ENCODE measurements around the gene H19.

H19 gene

DNA sequence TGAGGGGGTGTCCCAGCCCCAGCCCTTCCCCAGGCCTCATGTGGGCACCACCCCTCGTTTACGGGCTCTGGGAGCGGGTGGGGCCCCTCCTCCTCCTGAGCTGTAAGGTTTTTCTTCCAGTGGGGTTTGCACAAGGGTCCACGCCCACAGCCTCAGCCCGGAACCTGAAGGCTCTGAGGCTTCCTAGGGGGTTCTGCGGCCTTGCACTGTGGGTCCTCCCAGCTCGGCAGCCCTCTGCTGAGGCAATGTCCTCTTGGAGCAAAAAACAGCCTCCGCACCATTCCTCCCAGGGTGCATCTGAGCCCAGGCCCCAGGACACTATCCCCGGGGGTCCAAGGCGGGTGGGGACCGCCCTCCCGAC lies 14.1 kb downstream of the H19 start:
- DNase-seq (ENCODE audit: low read depth, low spot score), result peak; percentile 4

DNA sequence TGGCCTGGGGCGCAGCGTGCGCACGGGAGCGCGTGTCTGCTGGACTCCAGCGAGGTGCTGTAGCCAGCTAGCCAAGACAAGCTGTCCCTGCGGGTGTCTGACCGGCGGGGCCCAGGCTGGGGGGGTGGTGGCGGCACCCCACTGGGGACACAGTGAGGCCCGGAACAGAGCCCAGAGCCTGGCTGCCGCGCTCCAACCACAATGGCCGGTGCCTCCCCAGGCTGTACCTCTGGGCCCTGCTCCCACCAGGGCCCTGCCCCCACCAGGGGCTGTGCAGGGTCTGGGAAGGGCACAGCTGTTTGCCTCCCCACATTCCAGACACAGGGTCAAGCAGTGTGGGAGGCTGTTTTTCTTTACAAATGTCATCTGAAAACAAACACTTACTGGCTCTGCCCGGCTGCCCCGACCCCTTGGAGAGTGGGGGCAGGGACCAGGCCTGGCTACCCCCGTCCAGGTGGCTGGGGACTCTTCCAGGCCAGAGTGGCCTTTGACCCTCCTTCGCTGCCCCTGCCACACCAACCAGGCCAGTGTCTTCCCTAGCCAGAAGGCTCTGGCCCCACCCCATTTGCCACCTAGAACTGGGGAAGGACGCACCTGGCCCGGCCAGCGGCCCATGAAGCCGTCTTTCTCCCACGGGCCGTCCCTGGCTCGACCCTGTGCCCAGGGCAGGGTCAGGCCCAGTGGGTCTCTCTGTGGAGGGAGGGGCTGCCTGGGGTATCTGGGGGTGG lies 14.6 kb downstream of the H19 start:
- DNase-seq (ENCODE audit: low read depth, low spot score), result no peak

DNA sequence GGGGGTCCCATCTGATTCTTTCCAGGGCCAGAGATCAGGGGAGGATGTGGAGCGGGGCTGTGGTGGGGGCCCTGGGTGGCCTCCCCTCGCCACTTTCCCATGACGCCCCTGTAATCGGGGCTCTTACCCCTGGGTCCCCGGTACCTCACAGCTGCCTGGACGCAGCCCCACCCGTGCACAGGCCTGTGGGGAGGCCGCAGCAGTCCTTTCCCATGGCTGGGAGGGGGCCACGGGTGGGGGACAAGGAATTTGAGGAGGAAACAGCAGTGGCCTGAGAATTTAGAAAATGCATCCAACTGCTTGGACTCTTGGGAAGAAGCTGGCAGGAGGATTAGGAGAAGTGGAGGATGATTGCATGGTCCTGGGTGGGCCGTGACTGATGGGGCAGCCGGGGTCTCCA lies 18.0 kb downstream of the H19 start:
- DNase-seq (ENCODE audit: low read depth, low spot score), result no peak

DNA sequence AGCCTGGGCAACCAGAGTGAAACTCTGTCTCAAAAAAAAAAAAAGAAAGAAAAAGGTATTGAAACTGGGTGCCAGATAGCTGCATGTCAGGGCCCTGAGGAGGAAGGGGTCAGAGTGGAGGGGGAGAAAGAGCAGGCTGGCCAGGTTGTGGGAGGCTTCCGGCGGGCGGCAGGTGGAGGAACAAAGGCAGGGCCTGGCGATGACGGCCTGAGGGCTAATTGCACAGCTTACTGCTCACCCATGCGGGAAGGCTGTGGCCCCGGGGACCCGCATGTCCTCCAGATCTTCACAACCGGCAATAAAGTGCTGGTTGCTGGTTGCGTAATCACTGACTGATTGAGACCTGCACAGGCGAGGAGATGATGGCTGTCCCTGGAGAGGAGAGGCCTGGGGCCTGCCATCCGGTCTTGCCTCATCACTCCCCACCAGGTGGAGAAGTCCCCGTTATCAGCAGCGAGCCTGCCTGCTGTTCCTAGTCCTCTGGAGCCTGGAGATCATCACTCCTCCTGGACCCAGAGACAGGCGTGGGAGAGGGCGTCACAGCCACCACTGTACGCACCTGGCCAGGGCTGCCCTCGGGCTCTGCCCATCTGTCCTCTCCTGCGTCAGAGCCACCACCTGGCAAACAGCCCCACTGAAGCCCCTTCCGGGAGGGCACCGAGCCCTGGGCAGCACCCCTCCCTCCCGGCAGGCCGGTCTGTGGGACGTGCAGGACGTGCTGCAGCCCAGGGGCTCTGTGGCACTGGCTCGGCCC lies 18.7 kb downstream of the H19 start:
- DNase-seq (ENCODE audit: low read depth, low spot score), result no peak

DNA sequence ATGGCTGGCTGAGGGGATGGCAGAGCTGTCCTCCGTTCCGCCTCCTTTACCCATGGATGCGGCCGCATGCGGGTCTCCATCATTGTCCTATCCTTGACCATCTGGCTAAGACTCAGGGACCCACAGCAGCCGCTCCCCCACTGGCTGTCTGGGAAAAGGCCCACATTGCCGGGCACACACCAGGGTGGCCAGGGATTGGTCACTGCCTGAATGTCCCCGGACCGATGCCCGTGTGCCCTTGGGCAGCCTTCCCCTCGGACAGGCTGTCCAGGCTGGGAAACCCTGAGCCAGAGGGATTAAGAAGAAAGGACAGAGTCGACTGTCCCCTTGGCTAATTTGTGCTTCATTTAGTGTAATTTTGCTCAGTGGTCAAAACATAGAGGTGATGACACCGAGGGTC lies 22.5 kb downstream of the H19 start:
- DNase-seq (ENCODE audit: low read depth, low spot score), result no peak

DNA sequence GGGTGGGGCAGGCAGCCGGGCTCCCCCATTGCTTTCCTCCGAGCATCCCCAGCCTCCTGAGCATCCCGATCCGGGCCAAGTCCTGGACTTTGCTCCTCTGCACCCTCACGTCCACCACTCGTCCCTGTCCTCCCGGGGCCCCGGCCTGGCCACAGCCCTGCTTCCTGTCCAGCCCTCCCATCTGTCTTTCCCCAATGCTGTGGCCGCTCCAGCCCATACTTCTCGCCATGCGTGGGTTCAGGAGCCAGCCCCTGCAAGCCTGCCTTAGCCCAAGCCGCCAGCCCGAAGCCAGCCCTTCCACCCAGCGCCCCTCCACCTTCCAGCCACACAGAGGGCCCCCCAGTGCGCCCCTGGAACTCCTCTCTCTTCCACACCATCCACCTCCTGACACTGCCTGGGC lies 26.7 kb downstream of the H19 start:
- DNase-seq (ENCODE audit: low read depth, low spot score), result peak; percentile 1

DNA sequence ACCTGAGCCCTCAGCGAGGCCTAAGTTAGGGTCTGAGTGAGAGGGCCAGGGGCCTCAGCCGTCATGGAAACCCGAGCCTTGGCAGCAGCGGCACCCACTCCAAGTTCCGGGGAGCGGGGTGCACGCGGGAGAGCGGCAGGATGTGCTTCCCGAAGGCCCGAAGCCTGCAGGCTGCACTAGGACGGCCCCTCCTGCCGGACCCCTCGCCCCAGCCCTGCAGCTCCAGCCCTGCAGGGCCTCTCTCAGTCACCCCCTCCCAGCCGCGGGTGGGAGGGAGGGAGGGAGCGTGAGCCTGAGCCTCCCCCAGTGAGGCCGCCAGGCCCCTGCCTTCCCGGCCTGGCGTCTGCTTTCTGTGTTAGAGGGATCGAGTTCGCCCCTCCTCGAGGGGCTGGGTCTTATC lies 27.9 kb downstream of the H19 start:
- DNase-seq (ENCODE audit: low read depth, low spot score), result no peak

DNA sequence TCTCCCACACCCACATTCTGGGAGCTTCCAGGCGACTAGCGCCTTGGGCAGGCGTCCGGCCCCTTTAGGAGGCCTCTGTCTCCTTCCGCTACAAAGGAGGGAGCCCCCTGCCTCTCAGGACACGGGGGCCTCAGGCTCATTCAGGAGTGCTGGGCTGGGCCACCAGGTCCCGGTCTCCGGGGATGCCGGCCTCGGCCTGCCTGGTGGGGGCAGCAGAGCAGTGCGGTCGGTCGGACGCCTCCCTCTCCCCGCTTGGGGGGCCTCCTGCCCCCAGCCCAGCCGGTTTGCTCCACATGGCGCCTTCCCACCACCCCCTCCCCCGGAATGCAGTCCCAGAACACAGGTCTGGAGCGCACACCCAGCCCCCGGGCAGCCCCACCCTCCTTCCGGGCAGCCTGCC lies 28.6 kb downstream of the H19 start:
- no peak for DNase-seq (ENCODE audit: low read depth, low spot score)

DNA sequence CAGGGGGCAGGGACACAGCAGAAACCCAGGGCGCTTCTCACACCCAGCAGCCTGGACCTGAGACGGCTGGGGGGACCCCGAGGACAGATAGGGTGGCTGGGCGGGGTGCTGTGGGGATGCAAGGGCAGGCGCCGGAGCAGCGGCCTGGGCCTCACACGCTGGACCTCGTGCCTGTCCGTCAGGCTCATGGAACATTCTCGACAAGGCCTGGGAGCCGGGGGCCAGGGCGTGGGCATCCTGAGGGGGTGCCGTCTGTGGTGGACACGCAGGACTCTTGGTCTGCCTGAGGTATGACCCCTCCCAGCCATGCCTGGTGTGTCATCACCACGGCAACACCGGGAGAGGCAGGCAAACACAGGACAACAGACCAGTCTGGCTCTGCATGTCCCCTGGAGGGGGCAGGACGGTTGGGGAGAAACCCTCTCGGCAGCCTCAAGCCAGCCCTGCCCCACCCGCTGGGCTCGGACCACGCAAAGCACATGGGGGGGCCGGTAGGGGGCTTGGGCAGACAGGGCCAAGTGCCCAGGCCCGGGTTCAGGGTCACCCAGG lies 29.1 kb downstream of the H19 start:
- DNase-seq (ENCODE audit: low read depth, low spot score), result no peak

DNA sequence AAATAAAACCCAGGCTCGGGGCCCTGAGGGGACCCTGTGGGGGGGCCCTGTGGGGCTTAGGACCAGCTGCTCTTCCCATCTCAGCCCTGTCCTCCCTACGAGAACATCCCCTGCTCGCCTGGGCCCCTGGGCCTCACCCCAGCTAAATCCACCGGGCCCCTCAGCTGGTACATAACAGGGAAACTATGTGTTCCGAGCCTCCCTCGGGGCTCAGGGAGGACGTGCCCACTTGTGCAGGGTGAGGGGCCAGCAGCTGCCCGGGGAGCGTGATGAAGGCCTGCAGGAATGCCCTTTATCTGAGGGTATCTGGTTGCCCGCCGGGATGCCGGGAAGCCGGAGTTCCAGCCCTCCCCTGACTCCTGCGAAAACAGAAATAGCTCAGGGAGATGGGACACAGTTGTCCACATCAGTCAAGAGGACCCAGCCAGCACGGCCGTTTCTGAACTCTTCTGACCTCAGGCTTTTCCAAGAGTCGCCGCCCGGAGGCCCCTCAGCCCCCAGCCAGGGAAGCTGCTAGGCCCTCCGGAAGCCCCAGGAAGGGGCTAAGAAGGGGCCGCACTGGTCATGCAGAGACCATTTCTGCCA lies 29.9 kb downstream of the H19 start:
- peak; percentile 8 for DNase-seq (ENCODE audit: low read depth, low spot score)

DNA sequence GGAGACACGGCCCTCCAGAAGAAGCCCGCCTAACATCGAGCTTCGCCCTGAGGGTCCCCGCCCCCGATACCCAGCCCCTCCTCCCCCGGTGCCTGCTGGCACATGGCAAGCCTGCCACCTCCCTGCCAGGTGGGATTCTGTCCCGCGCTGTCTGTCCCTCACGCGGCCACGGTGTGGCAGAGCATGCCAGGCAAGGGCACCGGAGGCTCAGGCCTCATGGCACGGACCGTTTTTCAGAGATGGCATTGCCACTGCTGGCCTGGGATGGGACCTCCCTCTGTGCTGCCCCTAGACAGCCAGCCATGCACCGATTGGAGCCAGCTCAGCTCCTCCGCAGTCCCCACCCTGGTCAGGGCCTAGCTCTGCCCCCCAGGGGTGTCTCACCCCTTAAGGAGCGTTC lies 31.1 kb downstream of the H19 start:
- DNase-seq (ENCODE audit: low read depth, low spot score), result no peak

DNA sequence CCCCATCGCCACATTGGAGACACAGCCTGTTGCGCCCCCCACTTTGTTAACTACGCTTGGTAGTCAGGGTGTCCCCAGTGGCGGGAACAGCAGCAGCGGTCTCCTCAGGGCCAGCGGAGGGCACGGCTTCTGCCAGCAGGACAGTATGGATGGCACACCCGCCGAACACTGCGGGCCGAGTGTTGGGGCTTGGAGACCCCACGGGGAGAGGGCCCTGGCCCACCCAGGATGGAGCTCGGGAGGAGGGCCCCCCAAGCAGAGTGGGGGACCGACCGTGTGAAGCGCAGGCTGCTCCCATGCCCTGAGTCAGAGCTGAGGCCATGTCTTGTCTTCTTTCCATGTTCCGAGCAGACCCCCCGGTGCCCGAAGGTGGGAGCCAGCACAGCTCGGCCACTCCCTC lies 32.7 kb downstream of the H19 start:
- DNase-seq (ENCODE audit: low read depth, low spot score), result no peak

DNA sequence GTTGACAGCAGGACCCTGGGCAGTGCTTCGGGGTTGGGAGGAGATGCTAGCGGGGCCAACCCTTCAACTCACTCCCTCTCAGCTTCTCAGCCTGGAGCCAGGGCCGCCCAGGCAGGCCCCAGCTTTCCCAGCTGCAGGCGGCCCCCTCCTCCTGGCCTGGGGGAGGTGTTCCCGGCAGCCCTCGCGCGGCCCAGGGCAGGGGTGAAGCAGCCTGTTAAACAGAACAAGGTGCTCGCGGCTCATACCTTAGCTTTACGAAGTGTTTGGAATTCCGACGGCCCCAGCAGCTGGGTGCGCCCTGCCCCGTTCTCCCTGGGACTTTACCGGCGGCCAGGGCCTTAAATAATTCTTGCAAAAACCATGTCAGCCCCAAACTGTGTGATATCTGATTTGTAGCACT lies 33.3 kb downstream of the H19 start:
- no peak for DNase-seq (ENCODE audit: low read depth, low spot score)

DNA sequence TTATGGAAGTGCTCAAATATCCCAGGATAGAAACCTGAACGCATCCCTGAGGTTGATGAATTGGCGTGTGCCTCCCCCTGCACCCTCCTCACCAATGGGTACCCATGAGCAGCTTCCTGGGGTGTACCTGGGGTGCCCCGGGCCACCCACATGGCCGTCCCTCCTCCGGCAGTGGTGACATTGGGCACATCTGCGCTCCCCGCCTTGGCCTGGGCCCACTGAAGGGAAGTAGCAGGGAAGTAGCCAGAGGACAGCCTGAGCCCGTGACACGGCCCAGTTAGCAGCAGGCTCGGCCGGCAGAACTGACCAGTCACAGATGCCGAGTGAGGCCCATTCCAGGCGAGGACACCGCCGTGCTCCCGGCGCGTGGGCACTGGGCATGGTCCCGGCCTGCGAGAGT lies 33.8 kb downstream of the H19 start:
- DNase-seq (ENCODE audit: low read depth, low spot score), result no peak

DNA sequence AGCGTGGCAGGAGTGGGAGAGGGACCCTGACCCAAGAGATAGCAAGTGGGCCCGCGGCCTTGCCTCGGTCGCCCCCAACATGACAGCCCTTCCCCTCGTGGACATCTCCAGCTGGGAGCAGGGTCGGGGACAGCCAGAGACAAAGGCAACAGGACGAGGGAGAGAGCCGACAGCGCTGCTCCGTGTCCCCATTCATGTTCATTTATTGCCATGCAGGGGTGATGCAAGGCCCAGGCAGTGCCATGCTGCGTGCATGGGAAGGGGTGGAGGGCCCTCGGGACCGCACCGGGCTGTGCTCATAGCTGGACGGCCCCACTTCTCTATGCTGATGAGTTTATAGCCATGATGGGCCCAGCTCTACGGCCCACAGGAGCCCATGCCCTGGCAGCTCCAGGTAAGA lies 37.9 kb downstream of the H19 start:
- DNase-seq (ENCODE audit: low read depth, low spot score), result no peak

DNA sequence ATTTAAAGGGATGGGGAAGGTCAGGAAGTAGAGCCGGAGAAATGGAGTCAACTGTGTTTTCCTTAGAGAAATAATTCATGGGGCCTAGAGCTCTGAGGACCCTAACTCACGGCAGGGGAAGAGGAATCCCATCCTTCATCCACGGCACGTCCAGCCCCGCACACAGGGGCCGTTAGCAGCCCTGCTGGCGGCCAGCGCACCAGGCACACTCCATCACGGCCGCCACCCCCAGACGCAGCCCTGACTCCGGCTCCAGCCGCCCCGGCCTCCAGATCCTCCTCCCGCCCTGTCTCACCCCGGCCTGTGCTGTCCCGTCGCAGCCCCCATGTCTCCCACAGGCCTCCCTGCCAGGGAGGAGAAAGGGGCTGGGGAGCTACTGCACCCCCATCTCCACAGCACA lies 39.3 kb downstream of the H19 start:
- DNase-seq (ENCODE audit: low read depth, low spot score), result no peak

DNA sequence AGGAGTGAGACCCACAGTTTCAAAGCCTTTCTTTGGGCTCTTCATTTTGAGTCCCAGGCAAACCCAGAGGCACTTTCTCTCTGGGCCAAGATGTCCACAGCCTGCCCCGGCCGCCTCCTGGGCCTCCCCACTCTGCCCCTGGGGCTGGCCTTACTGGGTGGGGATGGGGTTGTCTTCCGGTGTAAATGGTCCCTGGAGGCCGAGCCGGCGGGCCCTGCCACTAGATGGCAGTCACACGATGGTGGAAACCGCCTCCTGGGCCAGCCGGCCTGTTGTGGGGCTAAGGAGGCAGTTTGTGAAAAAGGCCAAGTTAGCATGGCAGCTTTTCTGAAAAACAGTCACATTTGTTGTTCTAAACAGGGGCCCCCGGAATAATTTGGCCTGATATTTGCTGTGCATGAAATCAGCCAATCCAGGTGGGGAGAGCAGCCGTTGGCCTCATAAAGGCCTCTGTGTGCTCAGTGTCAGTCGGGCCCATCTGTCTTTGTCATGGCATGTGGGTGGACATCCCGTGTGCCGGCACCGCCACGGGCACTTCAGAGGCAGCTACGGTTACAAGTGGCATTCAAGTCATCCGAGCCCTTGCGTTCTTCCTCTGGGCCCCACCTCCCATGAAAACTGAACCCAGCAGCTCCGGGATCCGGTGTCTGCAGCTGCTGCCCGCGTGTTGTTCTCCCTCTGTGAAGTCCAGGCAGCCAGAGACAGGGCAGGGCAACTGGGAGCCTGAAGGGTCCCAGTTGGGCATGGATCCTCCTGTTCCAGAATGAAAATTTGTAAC lies 44.0 kb downstream of the H19 start:
- no peak for DNase-seq (ENCODE audit: low read depth, low spot score)

DNA sequence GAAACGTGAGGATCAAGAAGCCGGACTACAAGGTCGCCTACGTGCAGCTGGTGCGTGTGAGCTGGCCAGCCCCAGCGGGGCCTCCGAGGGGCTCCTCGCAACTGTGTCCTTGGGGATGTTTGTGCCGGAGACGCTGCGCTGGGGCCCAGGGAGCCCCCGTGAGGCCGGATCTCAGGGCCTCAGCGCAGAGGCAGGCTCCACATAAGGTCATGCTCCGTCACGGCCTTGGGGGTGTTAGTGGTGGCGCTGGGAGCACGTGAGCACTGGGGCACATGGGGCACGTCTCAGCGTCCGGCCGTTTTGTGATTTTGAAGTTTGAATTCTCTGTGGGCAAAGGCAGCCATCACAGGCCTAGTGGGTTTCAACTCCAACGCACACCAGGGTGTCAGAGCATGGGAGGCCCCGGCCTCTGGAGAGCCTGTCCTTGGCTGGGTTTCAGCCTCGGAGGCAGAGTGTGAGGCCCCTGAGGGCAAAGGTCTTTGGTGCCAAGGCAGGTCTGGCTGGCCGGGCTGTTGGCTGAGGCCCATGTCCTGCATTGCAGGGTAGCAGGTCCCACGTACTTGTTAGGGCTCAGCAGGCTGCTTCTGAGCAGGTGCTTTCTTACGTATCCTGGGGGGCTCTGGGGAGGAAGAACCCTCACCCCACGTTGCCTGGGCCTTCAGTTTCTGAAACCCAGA lies 44.7 kb downstream of the H19 start:
- DNase-seq (ENCODE audit: low read depth, low spot score), result no peak

DNA sequence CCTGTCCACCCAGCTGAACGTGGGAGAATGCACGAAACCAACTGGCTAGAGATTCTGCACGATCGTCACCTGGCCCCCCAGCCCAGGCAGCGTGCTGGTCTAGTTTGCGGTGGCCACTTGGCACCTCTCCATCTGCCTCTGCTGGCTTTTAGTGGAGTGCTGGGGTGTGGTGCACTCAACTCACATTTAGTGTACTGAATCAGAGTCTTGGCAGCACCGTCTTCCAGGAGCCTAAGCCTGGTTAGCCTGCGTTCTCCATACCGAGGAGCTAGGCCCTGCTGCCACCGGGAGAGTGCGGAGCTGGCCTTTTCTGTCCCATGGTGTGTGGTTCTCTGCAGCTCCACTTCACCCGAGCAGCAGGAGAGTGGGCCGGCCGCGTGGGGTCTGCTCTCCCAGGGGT lies 47.7 kb downstream of the H19 start:
- no peak for DNase-seq (ENCODE audit: low read depth, low spot score)

DNA sequence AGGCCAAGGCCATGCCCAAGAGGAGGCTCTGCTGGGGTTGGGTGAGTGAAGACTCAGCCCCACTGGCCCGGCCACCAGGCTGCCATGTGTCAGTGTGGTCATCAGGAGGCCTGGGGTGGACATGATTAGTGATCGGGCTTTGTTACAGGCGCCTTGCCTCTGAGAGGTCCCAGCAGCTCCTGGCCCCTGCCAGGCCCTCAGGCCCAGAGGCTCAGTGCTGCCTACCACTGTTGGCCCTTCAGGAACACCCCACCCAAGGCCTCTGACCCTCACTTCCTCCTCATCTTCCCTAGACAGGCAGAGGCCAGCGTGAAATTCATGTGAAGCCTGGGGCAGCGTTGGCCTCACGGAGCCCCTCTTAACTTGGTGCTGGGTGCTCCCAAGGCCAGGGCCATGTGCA lies 48.3 kb downstream of the H19 start:
- DNase-seq (ENCODE audit: low read depth, low spot score), result no peak

DNA sequence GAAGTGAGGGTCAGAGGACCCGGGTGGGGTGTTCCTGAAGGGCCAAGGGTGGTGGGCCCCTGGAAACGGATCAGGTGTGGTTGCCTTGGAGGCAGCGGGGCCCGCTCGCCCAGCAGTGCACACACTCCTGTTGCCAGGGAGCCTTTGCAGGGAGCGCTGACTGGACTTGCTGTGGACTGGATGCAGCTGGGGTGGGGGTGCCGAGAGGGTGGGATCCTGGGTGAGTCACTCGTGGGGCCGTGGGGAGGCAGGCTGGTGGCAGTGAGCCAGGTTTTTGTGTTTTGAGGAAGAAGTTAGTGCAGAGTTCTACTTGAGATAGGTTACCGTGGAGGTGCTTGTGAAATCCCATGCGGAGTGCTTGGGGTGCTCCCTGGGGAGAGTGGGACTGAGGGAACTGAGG lies 49.3 kb downstream of the H19 start:
- no peak for DNase-seq (ENCODE audit: low read depth, low spot score)
